Gastrocnemius medialis (tissue), 4 donors: ENCODE data around the gene CUEDC2.

Source experiments
- CTCF ChIP-seq, 5 experiments: fragments of 450-650 bp in 3 of 5; fragments of 200-600 bp in 2 of 5; sonication (generic) in 2 of 5; IDR thresholded peaks in 4 of 5; conservative IDR thresholded peaks in 1 of 5; 1 replicate in 4 of 5; 2 replicates in 1 of 5; pipeline ENCODE4 v1.5.1; 2016 to 2019; ENCODE audit warnings: antibody characterized with exemption in 5 of 5, mild to moderate bottlenecking in 3 of 5, moderate library complexity in 3 of 5
- POLR2A ChIP-seq, 2 donors: fragments of 450-650 bp; IDR thresholded peaks; one replicate each; pipeline ENCODE4 v1.6.1; 2017; ENCODE audit warnings: antibody characterized with exemption in 2 of 2, mild to moderate bottlenecking in 2 of 2, moderate library complexity in 2 of 2

DNA sequence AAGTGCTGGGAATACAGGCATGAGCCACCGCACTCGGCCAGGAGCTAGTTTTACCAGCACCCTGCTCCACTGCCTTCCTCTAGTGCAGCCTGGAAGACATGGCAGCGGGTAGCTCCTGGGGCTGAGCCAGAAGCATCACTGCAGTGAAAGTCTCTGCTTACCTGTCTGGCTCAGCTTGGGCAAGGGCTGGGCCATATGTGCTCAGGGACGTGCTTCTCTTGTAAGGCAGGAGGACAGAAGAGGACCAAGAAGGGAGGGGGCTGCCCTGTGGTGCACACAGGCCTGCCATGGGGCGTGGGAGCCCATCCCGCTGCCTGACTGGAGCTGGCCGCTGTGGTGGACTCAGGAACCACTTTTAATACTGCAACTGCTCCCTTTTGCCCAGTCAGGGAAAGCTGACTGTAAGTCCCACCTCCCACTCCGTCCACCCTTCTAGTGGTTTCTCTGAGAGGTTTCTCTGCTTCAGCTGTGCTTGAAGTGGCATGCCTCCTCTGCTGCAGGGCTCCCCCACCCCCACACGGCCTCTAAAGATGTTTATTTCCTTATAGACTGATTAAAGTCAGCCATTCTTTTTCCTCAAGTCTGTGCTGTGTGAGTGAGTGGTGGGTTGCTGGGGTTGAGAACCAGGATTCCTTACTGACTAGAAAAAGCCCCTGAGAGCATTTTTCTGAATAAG lies 44.2 kb upstream of the CUEDC2 start:
- TF ChIP-seq CTCF (IDR thresholded peaks at IDR 0.05 in 4 of 5, conservative IDR thresholded peaks at IDR 0.05 in 1 of 5) (no peak), POLR2A (IDR thresholded peaks at IDR 0.05) (no peak)
